ENCODE measurements around the gene AKIRIN1.

GRCh38 chr1:38962560-38962959, 28.5 kb upstream of the AKIRIN1 start:
- no peak for TF ChIP-seq OSR1 (CRISPR knock-in tag; IDR thresholded peaks at IDR 0.05)
- TF ChIP-seq ZFP30 (CRISPR knock-in tag; IDR thresholded peaks at IDR 0.05): no peak
- TF ChIP-seq, protein P1, sequence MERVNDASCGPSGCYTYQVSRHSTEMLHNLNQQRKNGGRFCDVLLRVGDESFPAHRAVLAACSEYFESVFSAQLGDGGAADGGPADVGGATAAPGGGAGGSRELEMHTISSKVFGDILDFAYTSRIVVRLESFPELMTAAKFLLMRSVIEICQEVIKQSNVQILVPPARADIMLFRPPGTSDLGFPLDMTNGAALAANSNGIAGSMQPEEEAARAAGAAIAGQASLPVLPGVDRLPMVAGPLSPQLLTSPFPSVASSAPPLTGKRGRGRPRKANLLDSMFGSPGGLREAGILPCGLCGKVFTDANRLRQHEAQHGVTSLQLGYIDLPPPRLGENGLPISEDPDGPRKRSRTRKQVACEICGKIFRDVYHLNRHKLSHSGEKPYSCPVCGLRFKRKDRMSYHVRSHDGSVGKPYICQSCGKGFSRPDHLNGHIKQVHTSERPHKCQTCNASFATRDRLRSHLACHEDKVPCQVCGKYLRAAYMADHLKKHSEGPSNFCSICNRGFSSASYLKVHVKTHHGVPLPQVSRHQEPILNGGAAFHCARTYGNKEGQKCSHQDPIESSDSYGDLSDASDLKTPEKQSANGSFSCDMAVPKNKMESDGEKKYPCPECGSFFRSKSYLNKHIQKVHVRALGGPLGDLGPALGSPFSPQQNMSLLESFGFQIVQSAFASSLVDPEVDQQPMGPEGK (CRISPR knock-in tag; IDR thresholded peaks at IDR 0.05; ENCODE audit: borderline replicate concordance): no peak
- no peak for TF ChIP-seq ISL1 (CRISPR knock-in tag; IDR thresholded peaks at IDR 0.05)
- TF ChIP-seq TCF4 (CRISPR knock-in tag; IDR thresholded peaks at IDR 0.05; ENCODE audit: borderline replicate concordance): no peak
- TF ChIP-seq ARNTL (CRISPR knock-in tag; IDR thresholded peaks at IDR 0.05; ENCODE audit: borderline replicate concordance, low read depth): no peak
- TF ChIP-seq, protein P2, sequence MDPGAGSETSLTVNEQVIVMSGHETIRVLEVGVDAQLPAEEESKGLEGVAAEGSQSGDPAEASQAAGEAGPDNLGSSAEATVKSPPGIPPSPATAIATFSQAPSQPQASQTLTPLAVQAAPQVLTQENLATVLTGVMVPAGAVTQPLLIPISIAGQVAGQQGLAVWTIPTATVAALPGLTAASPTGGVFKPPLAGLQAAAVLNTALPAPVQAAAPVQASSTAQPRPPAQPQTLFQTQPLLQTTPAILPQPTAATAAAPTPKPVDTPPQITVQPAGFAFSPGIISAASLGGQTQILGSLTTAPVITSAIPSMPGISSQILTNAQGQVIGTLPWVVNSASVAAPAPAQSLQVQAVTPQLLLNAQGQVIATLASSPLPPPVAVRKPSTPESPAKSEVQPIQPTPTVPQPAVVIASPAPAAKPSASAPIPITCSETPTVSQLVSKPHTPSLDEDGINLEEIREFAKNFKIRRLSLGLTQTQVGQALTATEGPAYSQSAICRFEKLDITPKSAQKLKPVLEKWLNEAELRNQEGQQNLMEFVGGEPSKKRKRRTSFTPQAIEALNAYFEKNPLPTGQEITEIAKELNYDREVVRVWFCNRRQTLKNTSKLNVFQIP (CRISPR knock-in tag; IDR thresholded peaks at IDR 0.05; ENCODE audit: borderline replicate concordance, low read depth): no peak
- TF ChIP-seq, protein P3, sequence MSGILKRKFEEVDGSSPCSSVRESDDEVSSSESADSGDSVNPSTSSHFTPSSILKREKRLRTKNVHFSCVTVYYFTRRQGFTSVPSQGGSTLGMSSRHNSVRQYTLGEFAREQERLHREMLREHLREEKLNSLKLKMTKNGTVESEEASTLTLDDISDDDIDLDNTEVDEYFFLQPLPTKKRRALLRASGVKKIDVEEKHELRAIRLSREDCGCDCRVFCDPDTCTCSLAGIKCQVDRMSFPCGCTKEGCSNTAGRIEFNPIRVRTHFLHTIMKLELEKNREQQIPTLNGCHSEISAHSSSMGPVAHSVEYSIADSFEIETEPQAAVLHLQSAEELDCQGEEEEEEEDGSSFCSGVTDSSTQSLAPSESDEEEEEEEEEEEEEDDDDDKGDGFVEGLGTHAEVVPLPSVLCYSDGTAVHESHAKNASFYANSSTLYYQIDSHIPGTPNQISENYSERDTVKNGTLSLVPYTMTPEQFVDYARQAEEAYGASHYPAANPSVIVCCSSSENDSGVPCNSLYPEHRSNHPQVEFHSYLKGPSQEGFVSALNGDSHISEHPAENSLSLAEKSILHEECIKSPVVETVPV (CRISPR knock-in tag; IDR thresholded peaks at IDR 0.05): no peak

All from SK-N-SH treated with all-trans-retinoic acid at 6 μM for 48 hours (cell line).